CD14-positive monocyte (primary cell): ENCODE measurements around the gene NFIL3. TPM values are rescaled to one million over a fixed set of nuclear protein-coding genes. Genes with fewer than 3 reads are reported as not detected.

Experiments used
- DNase-seq, 3 donors: peaks; one replicate each; pipeline ENCODE4 v3.0.0-alpha.2; 2011 to 2022
- H2AFZ ChIP-seq: 2 replicates; pipeline ENCODE4 v1.6.0; 2012; ENCODE audit warnings: mild to moderate bottlenecking, low read depth, low read length, inconsistent platforms; ENCODE audit not compliant: insufficient read depth, poor library complexity, severe bottlenecking
- H3K27ac ChIP-seq, 2 donors: 1 replicate in 1 of 2; 2 replicates in 1 of 2; pipeline ENCODE4 v1.5.1; 2012 to 2013; ENCODE audit warnings: low read length in 2 of 2, control low read depth in 1 of 2, inconsistent platforms in 1 of 2, low read depth in 1 of 2, mild to moderate bottlenecking in 1 of 2
- H3K27me3 ChIP-seq, 2 donors: one replicate each; pipeline versions ENCODE4 v1.6.0 to v1.6.1; 2011 to 2013; ENCODE audit warnings: low read length in 2 of 2; ENCODE audit not compliant: control insufficient read depth in 2 of 2, insufficient read depth in 2 of 2
- H3K36me3 ChIP-seq, 2 donors: replicated peaks in 1 of 2; 1 replicate in 1 of 2; 2 replicates in 1 of 2; pipeline versions ENCODE4 v1.5.1 to v1.6.1; 2012 to 2013; ENCODE audit warnings: low read length in 2 of 2, control low read depth in 1 of 2, inconsistent platforms in 1 of 2, mild to moderate bottlenecking in 1 of 2; ENCODE audit not compliant: insufficient read depth in 2 of 2, control insufficient read depth in 1 of 2
- H3K4me1 ChIP-seq, 2 donors: 1 replicate in 1 of 2; 2 replicates in 1 of 2; pipeline versions ENCODE4 v1.5.1 to v1.6.1; 2012 to 2013; ENCODE audit warnings: low read length in 2 of 2, control low read depth in 1 of 2, inconsistent platforms in 1 of 2, mild to moderate bottlenecking in 1 of 2, moderate library complexity in 1 of 2; ENCODE audit not compliant: insufficient read depth in 2 of 2, control insufficient read depth in 1 of 2
- H3K4me2 ChIP-seq: replicated peaks from 2 replicates; pipeline ENCODE3; 2012; ENCODE audit warnings: low read length, moderate library complexity, mild to moderate bottlenecking; ENCODE audit not compliant: poor library complexity, severe bottlenecking; ENCODE audit errors: extremely low read depth
- H3K4me3 ChIP-seq, 3 experiments: fragments of 200-600 bp in 1 of 3; sonication (generic) in 1 of 3; replicated peaks in 1 of 3; 1 replicate in 2 of 3; 2 replicates in 1 of 3; pipeline ENCODE4 v1.5.1; 2011 to 2013; ENCODE audit warnings: low read length in 3 of 3, mild to moderate bottlenecking in 3 of 3, control low read depth in 2 of 3, low read depth in 2 of 3, inconsistent platforms in 1 of 3, moderate library complexity in 1 of 3
- H3K79me2 ChIP-seq: 2 replicates; pipeline ENCODE4 v1.6.0; 2012; ENCODE audit warnings: mild to moderate bottlenecking, control low read depth, inconsistent platforms, low read length, moderate library complexity; ENCODE audit not compliant: insufficient read depth
- H3K9ac ChIP-seq: 2 replicates; pipeline ENCODE4 v1.6.0; 2017; ENCODE audit warnings: low read length, mild to moderate bottlenecking; ENCODE audit not compliant: insufficient read depth, poor library complexity, severe bottlenecking
- H3K9me3 ChIP-seq, 2 donors: replicated peaks in 1 of 2; 1 replicate in 1 of 2; 2 replicates in 1 of 2; pipeline versions ENCODE4 v1.5.1 to v1.6.1; 2012 to 2013; ENCODE audit warnings: low read length in 2 of 2, control low read depth in 1 of 2; ENCODE audit not compliant: control insufficient read depth in 1 of 2, insufficient read depth in 1 of 2
- H4K20me1 ChIP-seq: 2 replicates; pipeline ENCODE4 v1.6.0; 2012; ENCODE audit warnings: mild to moderate bottlenecking, low read length, control low read depth, moderate library complexity; ENCODE audit not compliant: insufficient read depth
- H3K27ac Mint-ChIP-seq, 7 donors: one replicate each; pipeline ENCODE4 v1.8.0; 2020; ENCODE audit warnings: mild to moderate bottlenecking in 7 of 7, mixed read lengths in 7 of 7, moderate library complexity in 6 of 7, inconsistent platforms in 2 of 7
- H3K27me3 Mint-ChIP-seq, 3 donors: one replicate each; pipeline ENCODE4 v1.8.0; 2021 to 2022; ENCODE audit warnings: low read depth in 3 of 3, mild to moderate bottlenecking in 3 of 3, mixed read lengths in 3 of 3, moderate library complexity in 3 of 3, inconsistent platforms in 1 of 3
- H3K36me3 Mint-ChIP-seq, 2 donors: one replicate each; pipeline ENCODE4 v1.8.0; 2020; ENCODE audit warnings: mixed read lengths in 2 of 2, inconsistent platforms in 1 of 2, mild to moderate bottlenecking in 1 of 2
- H3K4me1 Mint-ChIP-seq: one replicate; pipeline ENCODE4 v1.8.0; 2020; ENCODE audit warnings: mild to moderate bottlenecking, mixed read lengths
- H3K4me3 Mint-ChIP-seq, 2 donors: one replicate each; pipeline ENCODE4 v1.8.0; 2020; ENCODE audit warnings: mild to moderate bottlenecking in 2 of 2, mixed read lengths in 2 of 2, moderate library complexity in 1 of 2
- H3K9me3 Mint-ChIP-seq, 7 donors: one replicate each; pipeline ENCODE4 v1.8.0; 2020 to 2022; ENCODE audit warnings: mixed read lengths in 7 of 7, mild to moderate bottlenecking in 6 of 7, moderate library complexity in 6 of 7, inconsistent platforms in 2 of 7
- WGBS: methylation state at CpG from one replicate; pipeline ENCODE4 v1.1.5; 2013; ENCODE audit warnings: missing lambda C conversion rate; ENCODE audit not compliant: insufficient coverage; 5-methylcytosine and 5-hydroxymethylcytosine counted together
- intact Hi-C, 2 donors: fragments of 100-400 bp; cut with micrococcal nuclease; formaldehyde crosslinking; loops; one replicate each; pipeline versions ENCODE4 v1.15.0 to v1.15.1; 2023
- polyA plus RNA-seq, 3 donors: library from polyadenylated mRNA; depleted of rRNA in 1 of 3; unstranded in 2 of 3; stranded (reverse) in 1 of 3; fragments of 300-500 nt in 2 of 3; fragments of >200 nt in 1 of 3; fragmentation: Illumina TruSeq in 2 of 3; gene quantifications; 1 replicate in 2 of 3; 2 replicates in 1 of 3; pipeline ENCODE4 v1.2.3, GENCODE V29; 2012 to 2021
- TF ChIP-seq, protein P1 (sequence below): fragments of 200-600 bp; IDR thresholded peaks from one replicate; pipeline ENCODE4 v1.8.0; 2022; ENCODE audit warnings: antibody characterized with exemption, mild to moderate bottlenecking

NFIL3 gene
- polyA plus RNA-seq, 3 donors = 18.6 to 253 (median 64.0) TPM

GRCh38 chr9:91445135-91445534 is 21.5 kb upstream of the NFIL3 start:
- Histone ChIP-seq H3K4me3 (no peak overlapping the region), H3K79me2 (no peaks in the 10 kb centered on the region), H3K36me3 (no peaks in the 10 kb centered on the region), H2AFZ (no peak overlapping the region), H3K27me3 (no peaks in the 10 kb centered on the region), H3K4me2 (no peak overlapping the region), H3K9me3 (peaks cover 13 to 29% of the 10 kb centered on the region in 2 donors), H3K4me1 (no peaks in the 10 kb centered on the region), H4K20me1 (no peaks in the 10 kb centered on the region), H3K9ac (no peak overlapping the region), H3K27ac (no peak overlapping the region)
- Mint-ChIP-seq H3K4me1 (peaks cover 4% of the 10 kb centered on the region), H3K9me3 (peaks cover 16 to 31% (median 26%) of the 10 kb centered on the region in 7 donors), H3K4me3 (no peak overlapping the region), H3K27ac (no peak overlapping the region), H3K27me3 (peaks cover 2 to 8% (median 2%) of the 10 kb centered on the region in 3 donors), H3K36me3 (no peaks in the 10 kb centered on the region)
- WGBS = 86% methylated on average over 1 of the region's 1 CpG
- intact Hi-C loops = no loop called here
- no peak for DNase-seq
- TF ChIP-seq, protein P1, sequence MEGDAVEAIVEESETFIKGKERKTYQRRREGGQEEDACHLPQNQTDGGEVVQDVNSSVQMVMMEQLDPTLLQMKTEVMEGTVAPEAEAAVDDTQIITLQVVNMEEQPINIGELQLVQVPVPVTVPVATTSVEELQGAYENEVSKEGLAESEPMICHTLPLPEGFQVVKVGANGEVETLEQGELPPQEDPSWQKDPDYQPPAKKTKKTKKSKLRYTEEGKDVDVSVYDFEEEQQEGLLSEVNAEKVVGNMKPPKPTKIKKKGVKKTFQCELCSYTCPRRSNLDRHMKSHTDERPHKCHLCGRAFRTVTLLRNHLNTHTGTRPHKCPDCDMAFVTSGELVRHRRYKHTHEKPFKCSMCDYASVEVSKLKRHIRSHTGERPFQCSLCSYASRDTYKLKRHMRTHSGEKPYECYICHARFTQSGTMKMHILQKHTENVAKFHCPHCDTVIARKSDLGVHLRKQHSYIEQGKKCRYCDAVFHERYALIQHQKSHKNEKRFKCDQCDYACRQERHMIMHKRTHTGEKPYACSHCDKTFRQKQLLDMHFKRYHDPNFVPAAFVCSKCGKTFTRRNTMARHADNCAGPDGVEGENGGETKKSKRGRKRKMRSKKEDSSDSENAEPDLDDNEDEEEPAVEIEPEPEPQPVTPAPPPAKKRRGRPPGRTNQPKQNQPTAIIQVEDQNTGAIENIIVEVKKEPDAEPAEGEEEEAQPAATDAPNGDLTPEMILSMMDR = no peak

DNA sequence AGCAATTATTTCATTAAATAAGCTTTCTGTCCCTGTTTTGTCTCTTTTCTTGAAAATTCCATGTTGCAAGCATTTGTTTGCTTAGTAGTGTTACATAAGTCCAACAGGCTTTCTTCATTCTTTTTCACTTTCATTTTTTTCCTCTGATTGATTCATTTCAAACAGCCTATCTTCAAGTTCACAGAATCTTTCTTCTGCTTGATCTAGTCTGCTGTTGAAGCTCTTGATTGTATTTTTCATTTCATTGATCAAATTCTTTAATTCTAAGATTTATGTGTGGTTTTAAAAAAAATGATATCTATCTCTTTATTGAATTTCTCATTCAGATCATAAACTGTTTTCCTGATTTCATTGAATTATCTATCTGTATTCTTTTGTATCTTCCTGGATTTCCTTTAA is 20.4 kb upstream of the NFIL3 start:
- no peak overlapping the region for H3K4me3 Mint-ChIP-seq
- no peak overlapping the region for H3K4me3 ChIP-seq
- TF ChIP-seq, protein P1 = no peak

More for the DNA sequence above, 20.4 kb upstream of the NFIL3 start:
- Histone ChIP-seq H3K9ac (no peak overlapping the region), H3K9me3 (peaks cover 13 to 29% of the 10 kb centered on the region in 2 donors), H3K27ac (no peak overlapping the region), H3K4me2 (no peak overlapping the region), H3K79me2 (no peaks in the 10 kb centered on the region), H3K27me3 (no peaks in the 10 kb centered on the region), H2AFZ (no peak overlapping the region), H3K4me1 (no peaks in the 10 kb centered on the region), H3K36me3 (no peaks in the 10 kb centered on the region), H4K20me1 (no peaks in the 10 kb centered on the region)
- no peaks in the 10 kb centered on the region for H3K36me3 Mint-ChIP-seq
- no peak for DNase-seq
- H3K27me3 Mint-ChIP-seq = peaks cover 0 to 12% (median 6%) of the 10 kb centered on the region in 3 donors
- no peak overlapping the region for H3K27ac Mint-ChIP-seq
- H3K4me1 Mint-ChIP-seq = peaks cover 6% of the 10 kb centered on the region
- intact Hi-C loops = no loop called here
- peaks cover 16 to 31% (median 26%) of the 10 kb centered on the region in 7 donors for H3K9me3 Mint-ChIP-seq
